Subcutaneous adipose tissue (tissue), 4 donors: Measurements from ENCODE around the gene MYLK2. TPM values are rescaled to one million over a fixed set of nuclear protein-coding genes. Genes with fewer than 3 reads are reported as not detected.

ENCODE experiments used
- total RNA-seq, 4 donors: library from RNA; depleted of rRNA; stranded (reverse); fragments of >200 nt; gene quantifications; one replicate each; pipeline ENCODE4 v1.1.0, GENCODE V29; 2016
- TF ChIP-seq, protein P1 (sequence below): fragments of 450-650 bp; IDR thresholded peaks from one replicate; pipeline ENCODE4 v1.5.1; 2016; ENCODE audit warnings: low read depth, mild to moderate bottlenecking, control low read depth, antibody characterized with exemption, moderate library complexity

MYLK2 gene
- total RNA-seq, 4 donors from 2014 or later = not detected

GRCh38 chr20:31833130-31833930 lies 14.2 kb downstream of the MYLK2 start:
- TF ChIP-seq, protein P1, sequence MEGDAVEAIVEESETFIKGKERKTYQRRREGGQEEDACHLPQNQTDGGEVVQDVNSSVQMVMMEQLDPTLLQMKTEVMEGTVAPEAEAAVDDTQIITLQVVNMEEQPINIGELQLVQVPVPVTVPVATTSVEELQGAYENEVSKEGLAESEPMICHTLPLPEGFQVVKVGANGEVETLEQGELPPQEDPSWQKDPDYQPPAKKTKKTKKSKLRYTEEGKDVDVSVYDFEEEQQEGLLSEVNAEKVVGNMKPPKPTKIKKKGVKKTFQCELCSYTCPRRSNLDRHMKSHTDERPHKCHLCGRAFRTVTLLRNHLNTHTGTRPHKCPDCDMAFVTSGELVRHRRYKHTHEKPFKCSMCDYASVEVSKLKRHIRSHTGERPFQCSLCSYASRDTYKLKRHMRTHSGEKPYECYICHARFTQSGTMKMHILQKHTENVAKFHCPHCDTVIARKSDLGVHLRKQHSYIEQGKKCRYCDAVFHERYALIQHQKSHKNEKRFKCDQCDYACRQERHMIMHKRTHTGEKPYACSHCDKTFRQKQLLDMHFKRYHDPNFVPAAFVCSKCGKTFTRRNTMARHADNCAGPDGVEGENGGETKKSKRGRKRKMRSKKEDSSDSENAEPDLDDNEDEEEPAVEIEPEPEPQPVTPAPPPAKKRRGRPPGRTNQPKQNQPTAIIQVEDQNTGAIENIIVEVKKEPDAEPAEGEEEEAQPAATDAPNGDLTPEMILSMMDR = no peak

DNA sequence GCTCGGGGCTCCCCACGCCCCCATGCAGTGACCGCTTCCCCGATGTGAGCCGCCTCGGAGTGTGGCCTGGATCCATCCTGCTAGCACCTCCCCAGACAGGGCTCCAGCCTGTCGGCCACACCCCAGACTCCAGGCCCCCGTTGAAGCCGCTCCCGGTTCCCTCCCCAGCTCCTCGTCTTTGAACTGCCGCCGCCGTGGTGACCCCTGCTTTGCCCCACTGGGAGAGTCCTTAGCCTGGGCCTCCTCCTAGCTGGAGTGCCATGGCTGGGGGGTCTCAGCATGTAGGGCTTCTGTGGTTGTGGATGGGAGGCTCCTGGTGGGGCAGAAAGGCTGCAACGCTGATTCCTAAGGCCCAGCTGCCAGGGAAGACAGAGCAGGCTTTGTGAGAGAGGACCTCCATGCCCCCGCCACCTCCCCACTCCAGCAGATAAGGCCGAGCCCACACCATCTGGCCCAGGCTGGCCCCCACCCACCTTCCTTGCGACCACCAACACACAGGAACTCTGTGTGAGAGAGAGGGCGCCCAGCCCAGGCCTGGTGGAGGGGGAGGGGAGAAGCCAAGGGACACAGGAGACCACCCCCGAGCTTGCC lies 14.9 kb downstream of the MYLK2 start:
- TF ChIP-seq, protein P1 = no peak

GRCh38 chr20:31835554-31835953 lies 16.4 kb downstream of the MYLK2 start:
- TF ChIP-seq, protein P1 = no peak

- TF ChIP-seq, protein P1 = no peak
These were observed 17.1 kb downstream of the MYLK2 start for GRCh38 chr20:31835977-31836852.

DNA sequence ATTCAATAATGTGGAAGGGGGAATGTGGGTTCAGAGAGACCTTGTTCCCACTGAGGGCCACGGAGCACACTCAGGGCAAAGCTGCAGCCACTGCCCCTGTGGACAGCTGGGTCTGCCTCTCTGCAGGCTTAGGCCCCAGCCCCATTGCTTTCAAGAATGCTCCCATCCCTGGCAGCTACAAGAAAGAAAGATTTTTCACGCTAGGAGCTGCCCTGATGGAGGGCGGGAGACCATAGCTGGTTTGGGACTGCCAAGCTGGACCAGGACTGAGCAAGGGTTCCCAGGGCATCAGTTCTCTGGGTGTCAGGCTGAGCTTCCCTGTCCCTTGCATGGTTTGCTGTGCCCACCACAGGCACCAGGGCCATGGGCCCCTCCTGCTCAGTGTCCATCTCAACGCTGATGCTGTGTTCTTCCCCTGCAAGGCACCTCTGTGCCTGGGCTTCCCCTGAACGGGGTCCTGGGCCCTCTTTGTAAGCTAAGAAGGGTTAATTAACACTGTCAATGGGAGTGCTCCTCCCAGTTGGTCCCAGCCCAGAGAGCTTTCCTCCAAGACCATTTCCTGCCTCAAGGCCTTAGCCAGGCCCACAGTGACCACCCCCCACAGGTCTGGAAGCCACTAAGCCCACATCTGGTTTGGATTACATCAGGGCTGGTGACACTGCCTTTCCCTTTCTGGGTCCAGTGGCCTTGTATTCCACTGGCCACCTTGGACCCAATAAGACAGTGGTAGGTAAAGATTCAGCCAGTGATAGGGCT lies 17.9 kb downstream of the MYLK2 start:
- TF ChIP-seq, protein P1 = no peak

GRCh38 chr20:31837896-31838397 lies 18.8 kb downstream of the MYLK2 start:
- TF ChIP-seq, protein P1 = no peak
